ENCODE measurements around the gene DPPA3.

Gene DPPA3

DNA sequence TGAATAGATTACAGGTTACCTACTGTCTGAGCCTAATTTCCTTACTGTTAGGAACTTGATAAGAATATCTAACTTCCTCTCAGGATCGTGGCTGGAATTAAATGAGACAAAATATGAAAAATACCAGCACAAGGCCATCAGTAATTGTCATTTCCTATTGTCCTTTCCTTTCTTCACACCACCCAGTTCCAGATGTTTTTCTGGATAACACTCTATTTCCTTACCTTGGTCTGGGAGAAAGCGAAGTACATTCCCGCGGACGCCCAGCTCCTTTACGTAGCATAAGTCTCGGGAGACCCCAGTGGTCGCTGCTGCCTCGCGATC lies 16.0 kb upstream of the DPPA3 start:
- Histone ChIP-seq H3K4ac (ENCODE audit: low read depth, low read length) (no peak overlapping the region), H3K27ac (ENCODE audit: low read depth, low read length) (no peak overlapping the region), H3K36me3 (ENCODE audit: control insufficient read depth in 1 of 2, insufficient read depth in 2 of 2, low read length in 2 of 2) (no peaks in the 10 kb centered on the region), H2AK5ac (ENCODE audit: low read length) (no peak overlapping the region), H2BK120ac (ENCODE audit: insufficient read depth, low read length, poor library complexity) (no peak overlapping the region), H3K4me2 (ENCODE audit: low read length) (no peak overlapping the region), H3K27me3 (ENCODE audit: insufficient read depth, low read length) (no peaks in the 10 kb centered on the region), H3K79me2 (ENCODE audit: control insufficient read depth, insufficient read depth, low read length, poor library complexity) (no peaks in the 10 kb centered on the region), H4K91ac (ENCODE audit: low read depth, low read length) (no peak overlapping the region), H3K23ac (ENCODE audit: low read length) (no peak overlapping the region), H2AFZ (ENCODE audit: insufficient read depth, low read length, poor library complexity) (no peak overlapping the region), H3K79me1 (ENCODE audit: low read length) (no peaks in the 10 kb centered on the region), H3K14ac (ENCODE audit: low read length) (no peak overlapping the region), H2BK12ac (ENCODE audit: low read length) (no peak overlapping the region), H2BK5ac (ENCODE audit: low read depth, low read length, poor library complexity) (no peak overlapping the region), H3K9ac (ENCODE audit: low read length) (no peak overlapping the region), H4K8ac (ENCODE audit: low read depth, low read length) (no peak overlapping the region), H4K12ac (ENCODE audit: low read depth, low read length) (no peak overlapping the region), H3K4me3 (ENCODE audit: low read depth, low read length) (no peak overlapping the region), H3K4me1 (ENCODE audit: control insufficient read depth in 1 of 2, insufficient read depth in 2 of 2, low read length in 2 of 2) (no peaks in the 10 kb centered on the region), H3K9me3 (ENCODE audit: insufficient read depth, low read depth, low read length) (no peaks in the 10 kb centered on the region), H3K18ac (ENCODE audit: low read length) (no peak overlapping the region)
- no CpG with 5 or more reads among the region's 10 CpGs for WGBS (ENCODE audit: extremely low coverage, insufficient coverage, insufficient read length)
- no peak for DNase-seq

DNA sequence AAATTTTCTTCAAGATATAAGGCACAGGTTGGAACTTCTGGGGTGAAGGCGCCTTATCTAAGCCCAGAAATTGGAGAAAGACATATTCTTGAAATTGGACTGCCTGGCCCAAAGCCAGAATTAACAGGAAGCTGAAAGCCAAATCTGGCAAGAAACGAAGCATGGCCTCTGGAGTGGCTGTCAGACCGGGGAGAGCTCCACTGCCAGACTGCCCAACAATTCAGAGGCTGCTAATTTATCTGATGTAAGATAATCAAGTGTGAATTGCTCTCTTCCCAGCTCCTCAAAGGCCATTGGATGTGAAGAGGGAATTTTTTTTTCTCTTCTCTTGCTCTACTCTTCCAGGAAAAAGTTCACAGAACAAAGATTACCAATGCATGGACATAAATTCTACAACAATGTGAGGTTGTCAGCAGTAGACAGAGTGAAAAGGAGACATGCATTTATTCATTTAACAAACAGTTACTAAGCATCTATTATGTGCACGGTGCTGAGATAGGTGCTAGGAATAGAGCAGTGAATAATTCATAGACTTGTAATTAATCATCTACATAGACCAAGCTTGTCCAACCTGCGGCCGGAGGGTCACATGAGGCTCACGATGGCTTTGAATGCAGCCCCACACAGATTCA lies 15.6 kb upstream of the DPPA3 start, which contains the start of gene GDF3:
GDF3 (minus strand) TSS at position 210 of the 632 bp plus-strand sequence; CDS start at position 163, 47 bp downstream.
- no peak within 1 kb of the TSS for H4K12ac ChIP-seq (ENCODE audit: low read depth, low read length)
- H3K36me3 ChIP-seq (ENCODE audit: control insufficient read depth in 1 of 2, insufficient read depth in 2 of 2, low read length in 2 of 2): no peaks in the 10 kb centered on the region
- no peak within 1 kb of the TSS for H4K8ac ChIP-seq (ENCODE audit: low read depth, low read length)
- H3K14ac ChIP-seq (ENCODE audit: low read length): no peak within 1 kb of the TSS
- no peaks in the 10 kb centered on the region for H3K79me2 ChIP-seq (ENCODE audit: control insufficient read depth, insufficient read depth, low read length, poor library complexity)
- no peak within 1 kb of the TSS for H3K27ac ChIP-seq (ENCODE audit: low read depth, low read length)
- no peaks in the 10 kb centered on the region for H3K9me3 ChIP-seq (ENCODE audit: insufficient read depth, low read depth, low read length)
- H2BK12ac ChIP-seq (ENCODE audit: low read length): no peak within 1 kb of the TSS
- H3K23ac ChIP-seq (ENCODE audit: low read length): no peak within 1 kb of the TSS
- no peak within 1 kb of the TSS for H2BK5ac ChIP-seq (ENCODE audit: low read depth, low read length, poor library complexity)
- H3K27me3 ChIP-seq (ENCODE audit: insufficient read depth, low read length): no peaks in the 10 kb centered on the region
- no peak for DNase-seq
- H3K4ac ChIP-seq (ENCODE audit: low read depth, low read length): no peak within 1 kb of the TSS
- H2AFZ ChIP-seq (ENCODE audit: insufficient read depth, low read length, poor library complexity): no peak within 1 kb of the TSS
- no peak within 1 kb of the TSS for H4K91ac ChIP-seq (ENCODE audit: low read depth, low read length)
- H3K4me2 ChIP-seq (ENCODE audit: low read length): no peak within 1 kb of the TSS
- H3K79me1 ChIP-seq (ENCODE audit: low read length): no peaks in the 10 kb centered on the region
- H2AK5ac ChIP-seq (ENCODE audit: low read length): no peak within 1 kb of the TSS
- H3K4me3 ChIP-seq (ENCODE audit: low read depth, low read length): no peak within 1 kb of the TSS
- no peak within 1 kb of the TSS for H3K9ac ChIP-seq (ENCODE audit: low read length)
- no CpG with 5 or more reads among the region's 7 CpGs for WGBS (ENCODE audit: extremely low coverage, insufficient coverage, insufficient read length)
- H2BK120ac ChIP-seq (ENCODE audit: insufficient read depth, low read length, poor library complexity): no peak within 1 kb of the TSS
- no peaks in the 10 kb centered on the region for H3K4me1 ChIP-seq (ENCODE audit: control insufficient read depth in 1 of 2, insufficient read depth in 2 of 2, low read length in 2 of 2)
- no peak within 1 kb of the TSS for H3K18ac ChIP-seq (ENCODE audit: low read length)

DNA sequence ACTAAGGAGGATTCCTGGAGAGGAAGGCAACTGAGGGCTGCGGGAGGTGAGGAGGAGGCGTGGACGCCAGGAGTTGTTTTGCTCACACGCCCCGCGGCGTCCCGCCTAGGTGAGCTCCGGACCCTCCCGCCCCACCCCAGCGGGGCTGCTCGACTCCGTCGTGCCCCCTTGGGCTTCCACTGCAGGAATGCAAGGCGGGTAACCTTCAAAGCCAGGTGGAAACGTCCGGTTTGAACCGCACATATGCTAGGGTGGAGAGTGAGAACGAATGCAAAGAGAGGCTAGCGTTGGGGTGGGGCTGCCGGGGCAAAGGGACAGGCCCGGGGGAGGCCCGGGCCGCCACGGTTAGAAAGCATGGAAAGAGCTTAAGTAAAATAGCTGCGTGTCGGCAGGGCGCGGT lies 5.4 kb upstream of the DPPA3 start:
- H3K18ac ChIP-seq (ENCODE audit: low read length): no peak overlapping the region
- H2BK120ac ChIP-seq (ENCODE audit: insufficient read depth, low read length, poor library complexity): no peak overlapping the region
- H4K91ac ChIP-seq (ENCODE audit: low read depth, low read length): no peak overlapping the region
- H3K14ac ChIP-seq (ENCODE audit: low read length): no peak overlapping the region
- H3K79me1 ChIP-seq (ENCODE audit: low read length): no peaks in the 10 kb centered on the region
- no peak overlapping the region for H3K23ac ChIP-seq (ENCODE audit: low read length)
- H4K8ac ChIP-seq (ENCODE audit: low read depth, low read length): no peak overlapping the region
- no peaks in the 10 kb centered on the region for H3K27me3 ChIP-seq (ENCODE audit: insufficient read depth, low read length)
- no peak overlapping the region for H2BK5ac ChIP-seq (ENCODE audit: low read depth, low read length, poor library complexity)
- peaks cover 0 to 2% of the 10 kb centered on the region in 2 experiments for H3K4me1 ChIP-seq (ENCODE audit: control insufficient read depth in 1 of 2, insufficient read depth in 2 of 2, low read length in 2 of 2)
- no peak overlapping the region for H4K12ac ChIP-seq (ENCODE audit: low read depth, low read length)
- H3K9ac ChIP-seq (ENCODE audit: low read length): no peak overlapping the region
- H3K4me2 ChIP-seq (ENCODE audit: low read length): no peak overlapping the region
- no CpG with 5 or more reads among the region's 29 CpGs for WGBS (ENCODE audit: extremely low coverage, insufficient coverage, insufficient read length)
- DNase-seq: peak; percentile 90 to 91
- no peak overlapping the region for H2AFZ ChIP-seq (ENCODE audit: insufficient read depth, low read length, poor library complexity)
- no peak overlapping the region for H2BK12ac ChIP-seq (ENCODE audit: low read length)
- H3K36me3 ChIP-seq (ENCODE audit: control insufficient read depth in 1 of 2, insufficient read depth in 2 of 2, low read length in 2 of 2): no peaks in the 10 kb centered on the region
- no peak overlapping the region for H3K4ac ChIP-seq (ENCODE audit: low read depth, low read length)
- no peak overlapping the region for H3K27ac ChIP-seq (ENCODE audit: low read depth, low read length)
- H3K4me3 ChIP-seq (ENCODE audit: low read depth, low read length): no peak overlapping the region
- no peaks in the 10 kb centered on the region for H3K9me3 ChIP-seq (ENCODE audit: insufficient read depth, low read depth, low read length)
- H2AK5ac ChIP-seq (ENCODE audit: low read length): no peak overlapping the region
- no peaks in the 10 kb centered on the region for H3K79me2 ChIP-seq (ENCODE audit: control insufficient read depth, insufficient read depth, low read length, poor library complexity)

DNA sequence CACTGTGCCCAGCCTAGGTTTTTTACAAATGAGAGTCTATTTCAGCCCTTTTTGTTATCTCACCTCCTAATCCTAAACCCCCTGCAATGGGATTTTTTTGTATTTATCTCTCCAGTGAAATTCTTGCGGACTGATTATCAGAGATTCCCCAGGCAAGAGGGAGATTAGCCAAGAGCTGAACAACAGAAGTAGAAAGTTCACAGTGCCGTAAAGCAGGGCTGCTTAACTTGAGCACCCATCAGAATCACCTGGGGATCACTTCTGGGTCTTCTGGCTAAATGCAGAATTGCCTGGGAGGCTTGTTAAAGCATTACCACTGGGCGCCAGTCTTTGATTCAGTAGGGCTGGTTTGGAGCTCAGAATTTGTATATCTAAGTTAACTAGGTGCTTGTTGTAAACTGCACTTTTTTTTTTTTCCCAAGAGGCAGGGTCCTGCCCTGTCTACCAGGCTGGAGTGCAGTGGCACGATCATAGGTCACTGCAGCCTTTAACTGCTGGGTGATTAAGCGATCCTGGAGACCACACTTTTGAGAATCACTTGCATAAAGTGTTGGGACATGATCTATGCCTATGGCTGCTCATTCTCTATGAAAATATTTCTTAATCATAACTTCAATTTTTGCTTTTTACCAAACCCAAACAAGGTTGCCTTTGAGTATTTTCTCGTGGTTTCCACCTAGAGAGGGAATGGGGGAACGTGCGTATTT lies 1.1 kb upstream of the DPPA3 start:
- Histone ChIP-seq H2BK12ac (ENCODE audit: low read length) (no peak overlapping the region), H3K4me1 (ENCODE audit: control insufficient read depth in 1 of 2, insufficient read depth in 2 of 2, low read length in 2 of 2) (peaks cover 0 to 2% of the 10 kb centered on the region in 2 experiments), H2AFZ (ENCODE audit: insufficient read depth, low read length, poor library complexity) (no peak overlapping the region), H3K27ac (ENCODE audit: low read depth, low read length) (no peak overlapping the region), H3K9ac (ENCODE audit: low read length) (no peak overlapping the region), H3K9me3 (ENCODE audit: insufficient read depth, low read depth, low read length) (no peaks in the 10 kb centered on the region), H3K23ac (ENCODE audit: low read length) (no peak overlapping the region), H4K12ac (ENCODE audit: low read depth, low read length) (no peak overlapping the region), H3K4me3 (ENCODE audit: low read depth, low read length) (no peak overlapping the region), H3K27me3 (ENCODE audit: insufficient read depth, low read length) (no peaks in the 10 kb centered on the region), H4K8ac (ENCODE audit: low read depth, low read length) (no peak overlapping the region), H3K4ac (ENCODE audit: low read depth, low read length) (no peak overlapping the region), H2BK5ac (ENCODE audit: low read depth, low read length, poor library complexity) (no peak overlapping the region), H3K14ac (ENCODE audit: low read length) (no peak overlapping the region), H3K79me1 (ENCODE audit: low read length) (no peaks in the 10 kb centered on the region), H3K36me3 (ENCODE audit: control insufficient read depth in 1 of 2, insufficient read depth in 2 of 2, low read length in 2 of 2) (no peaks in the 10 kb centered on the region), H3K4me2 (ENCODE audit: low read length) (no peak overlapping the region), H3K79me2 (ENCODE audit: control insufficient read depth, insufficient read depth, low read length, poor library complexity) (no peaks in the 10 kb centered on the region), H2BK120ac (ENCODE audit: insufficient read depth, low read length, poor library complexity) (no peak overlapping the region), H3K18ac (ENCODE audit: low read length) (no peak overlapping the region), H2AK5ac (ENCODE audit: low read length) (no peak overlapping the region), H4K91ac (ENCODE audit: low read depth, low read length) (no peak overlapping the region)
- DNase-seq: peak in 1 of 2 donors; percentile 17
- WGBS (ENCODE audit: extremely low coverage, insufficient coverage, insufficient read length): no CpG with 5 or more reads among the region's 8 CpGs
